Effector memory CD8-positive, alpha-beta T cell (primary cell): ENCODE data around the gene FRMD3.

Source experiments
- ATAC-seq: fragments of 150-1000 bp; cut with Tn5 transposase; replicated peaks from 2 replicates; pipeline ENCODE4 v1.10.0; 2021; ENCODE audit warnings: mild to moderate bottlenecking, moderate library complexity
- DNase-seq, 3 experiments: peaks; one replicate each; pipeline ENCODE4 v3.0.0; 2021
- H3K27ac Mint-ChIP-seq, 2 donors: one replicate each; pipeline ENCODE4 v1.8.0; 2022; ENCODE audit warnings: mild to moderate bottlenecking in 2 of 2, mixed read lengths in 2 of 2, moderate library complexity in 2 of 2
- H3K27me3 Mint-ChIP-seq, 2 donors: one replicate each; pipeline ENCODE4 v1.8.0; 2022; ENCODE audit warnings: mixed read lengths in 2 of 2
- H3K36me3 Mint-ChIP-seq: one replicate; pipeline ENCODE4 v1.8.0; 2022; ENCODE audit warnings: mild to moderate bottlenecking, moderate library complexity, mixed read lengths; ENCODE audit not compliant: insufficient read depth
- H3K4me1 Mint-ChIP-seq, 2 donors: one replicate each; pipeline ENCODE4 v1.8.0; 2022; ENCODE audit warnings: low read depth in 2 of 2, mixed read lengths in 2 of 2
- H3K4me3 Mint-ChIP-seq, 2 donors: one replicate each; pipeline ENCODE4 v1.8.0; 2022; ENCODE audit warnings: mild to moderate bottlenecking in 2 of 2, mixed read lengths in 2 of 2, moderate library complexity in 2 of 2
- H3K9me3 Mint-ChIP-seq, 2 donors: one replicate each; pipeline ENCODE4 v1.8.0; 2022; ENCODE audit warnings: mixed read lengths in 2 of 2

The FRMD3 gene

GRCh38 chr9:83457005-83457404, 81.2 kb downstream of the FRMD3 start:
- no peak overlapping the region for H3K27ac Mint-ChIP-seq
- DNase-seq (no peak), ATAC-seq (no peak)
- no peaks in the 10 kb centered on the region for H3K36me3 Mint-ChIP-seq
- no peak overlapping the region for H3K4me3 Mint-ChIP-seq
- H3K9me3 Mint-ChIP-seq, result peaks cover 2 to 5% of the 10 kb centered on the region in 2 donors
- no peaks in the 10 kb centered on the region for H3K27me3 Mint-ChIP-seq
- H3K4me1 Mint-ChIP-seq, result no peaks in the 10 kb centered on the region

- Mint-ChIP-seq H3K27ac (no peak overlapping the region), H3K4me3 (no peak overlapping the region), H3K36me3 (no peaks in the 10 kb centered on the region), H3K4me1 (no peaks in the 10 kb centered on the region), H3K9me3 (peaks cover 2 to 3% of the 10 kb centered on the region in 2 donors), H3K27me3 (no peaks in the 10 kb centered on the region)
- DNase-seq, result no peak
- ATAC-seq, result no peak
These were observed 82.0 kb downstream of the FRMD3 start for GRCh38 chr9:83456226-83456625.

- no peak overlapping the region for H3K4me3 Mint-ChIP-seq
- peaks cover 0 to 2% of the 10 kb centered on the region in 2 donors for H3K9me3 Mint-ChIP-seq
- no peaks in the 10 kb centered on the region for H3K36me3 Mint-ChIP-seq
- no peaks in the 10 kb centered on the region for H3K27me3 Mint-ChIP-seq
- no peak overlapping the region for H3K27ac Mint-ChIP-seq
- DNase-seq (no peak), ATAC-seq (no peak)
- no peaks in the 10 kb centered on the region for H3K4me1 Mint-ChIP-seq
These were observed 84.1 kb downstream of the FRMD3 start for GRCh38 chr9:83454076-83454475.

- ATAC-seq, result no peak
- Mint-ChIP-seq H3K9me3 (peaks cover 0 to 2% of the 10 kb centered on the region in 2 donors), H3K4me3 (no peak overlapping the region), H3K36me3 (no peaks in the 10 kb centered on the region), H3K27ac (no peak overlapping the region), H3K4me1 (no peaks in the 10 kb centered on the region), H3K27me3 (no peaks in the 10 kb centered on the region)
- DNase-seq, result no peak
These were observed 86.9 kb downstream of the FRMD3 start for GRCh38 chr9:83451308-83451707.

GRCh38 chr9:83449983-83450382, 88.2 kb downstream of the FRMD3 start:
- H3K27me3 Mint-ChIP-seq, result no peaks in the 10 kb centered on the region
- no peaks in the 10 kb centered on the region for H3K36me3 Mint-ChIP-seq
- no peak overlapping the region for H3K4me3 Mint-ChIP-seq
- ATAC-seq, result no peak
- no peaks in the 10 kb centered on the region for H3K4me1 Mint-ChIP-seq
- no peak overlapping the region for H3K27ac Mint-ChIP-seq
- no peaks in the 10 kb centered on the region for H3K9me3 Mint-ChIP-seq
- no peak for DNase-seq

- no peak overlapping the region for H3K27ac Mint-ChIP-seq
- H3K27me3 Mint-ChIP-seq, result no peaks in the 10 kb centered on the region
- ATAC-seq (no peak), DNase-seq (no peak)
- H3K9me3 Mint-ChIP-seq, result no peaks in the 10 kb centered on the region
- no peaks in the 10 kb centered on the region for H3K36me3 Mint-ChIP-seq
- no peak overlapping the region for H3K4me3 Mint-ChIP-seq
- no peaks in the 10 kb centered on the region for H3K4me1 Mint-ChIP-seq
These were observed 89.0 kb downstream of the FRMD3 start for GRCh38 chr9:83449166-83449565.

- Mint-ChIP-seq H3K27me3 (no peaks in the 10 kb centered on the region), H3K9me3 (peaks cover 0 to under 1% of the 10 kb centered on the region in 2 donors), H3K27ac (no peak overlapping the region), H3K4me1 (no peaks in the 10 kb centered on the region), H3K4me3 (no peak overlapping the region), H3K36me3 (no peaks in the 10 kb centered on the region)
- DNase-seq, result no peak
- ATAC-seq, result no peak
These were observed 89.6 kb downstream of the FRMD3 start for GRCh38 chr9:83448626-83449025.

GRCh38 chr9:83447351-83447750, 90.8 kb downstream of the FRMD3 start:
- H3K27me3 Mint-ChIP-seq, result no peaks in the 10 kb centered on the region
- H3K4me3 Mint-ChIP-seq, result no peak overlapping the region
- peaks cover 0 to 1% of the 10 kb centered on the region in 2 donors for H3K9me3 Mint-ChIP-seq
- H3K36me3 Mint-ChIP-seq, result no peaks in the 10 kb centered on the region
- ATAC-seq, result no peak
- no peak for DNase-seq
- H3K27ac Mint-ChIP-seq, result no peak overlapping the region
- H3K4me1 Mint-ChIP-seq, result no peaks in the 10 kb centered on the region

- H3K4me3 Mint-ChIP-seq, result no peak overlapping the region
- H3K4me1 Mint-ChIP-seq, result no peaks in the 10 kb centered on the region
- no peak for DNase-seq
- H3K27ac Mint-ChIP-seq, result no peak overlapping the region
- peaks cover 0 to 1% of the 10 kb centered on the region in 2 donors for H3K9me3 Mint-ChIP-seq
- no peak for ATAC-seq
- no peaks in the 10 kb centered on the region for H3K36me3 Mint-ChIP-seq
- no peaks in the 10 kb centered on the region for H3K27me3 Mint-ChIP-seq
These were observed 92.4 kb downstream of the FRMD3 start for GRCh38 chr9:83445703-83446265.

GRCh38 chr9:83444110-83444509, 94.1 kb downstream of the FRMD3 start:
- Mint-ChIP-seq H3K27ac (no peak overlapping the region), H3K9me3 (peaks cover 0 to 1% of the 10 kb centered on the region in 2 donors), H3K27me3 (no peaks in the 10 kb centered on the region), H3K4me3 (no peak overlapping the region), H3K4me1 (no peaks in the 10 kb centered on the region), H3K36me3 (no peaks in the 10 kb centered on the region)
- DNase-seq, result no peak
- no peak for ATAC-seq

- H3K4me1 Mint-ChIP-seq, result no peaks in the 10 kb centered on the region
- no peak overlapping the region for H3K27ac Mint-ChIP-seq
- peaks cover 0 to 1% of the 10 kb centered on the region in 2 donors for H3K9me3 Mint-ChIP-seq
- no peaks in the 10 kb centered on the region for H3K27me3 Mint-ChIP-seq
- no peaks in the 10 kb centered on the region for H3K36me3 Mint-ChIP-seq
- no peak for DNase-seq
- H3K4me3 Mint-ChIP-seq, result no peak overlapping the region
- no peak for ATAC-seq
These were observed 96.8 kb downstream of the FRMD3 start for GRCh38 chr9:83441390-83441789.

GRCh38 chr9:83440641-83441040, 97.6 kb downstream of the FRMD3 start:
- H3K27me3 Mint-ChIP-seq, result no peaks in the 10 kb centered on the region

GRCh38 chr9:83435301-83435700, 102.9 kb downstream of the FRMD3 start:
- Mint-ChIP-seq H3K27me3 (no peaks in the 10 kb centered on the region), H3K9me3 (no peaks in the 10 kb centered on the region), H3K27ac (no peak overlapping the region), H3K36me3 (no peaks in the 10 kb centered on the region), H3K4me1 (no peaks in the 10 kb centered on the region), H3K4me3 (no peak overlapping the region)
- no peak for ATAC-seq
- no peak for DNase-seq

More at GRCh38 chr9:83440641-83441040, 97.6 kb downstream of the FRMD3 start:
- peaks cover 0 to 1% of the 10 kb centered on the region in 2 donors for H3K9me3 Mint-ChIP-seq
- H3K4me3 Mint-ChIP-seq, result no peak overlapping the region
- ATAC-seq (no peak), DNase-seq (no peak)
- H3K4me1 Mint-ChIP-seq, result no peaks in the 10 kb centered on the region
- no peak overlapping the region for H3K27ac Mint-ChIP-seq
- H3K36me3 Mint-ChIP-seq, result no peaks in the 10 kb centered on the region

GRCh38 chr9:83434254-83434653, 103.9 kb downstream of the FRMD3 start:
- H3K4me3 Mint-ChIP-seq, result no peak overlapping the region
- no peak for DNase-seq
- no peaks in the 10 kb centered on the region for H3K36me3 Mint-ChIP-seq
- no peaks in the 10 kb centered on the region for H3K9me3 Mint-ChIP-seq
- no peaks in the 10 kb centered on the region for H3K27me3 Mint-ChIP-seq
- no peak overlapping the region for H3K27ac Mint-ChIP-seq
- no peaks in the 10 kb centered on the region for H3K4me1 Mint-ChIP-seq
- no peak for ATAC-seq

GRCh38 chr9:83433846-83434245, 104.4 kb downstream of the FRMD3 start:
- no peak overlapping the region for H3K27ac Mint-ChIP-seq
- no peak overlapping the region for H3K4me3 Mint-ChIP-seq
- ATAC-seq (no peak), DNase-seq (no peak)
- H3K36me3 Mint-ChIP-seq, result no peaks in the 10 kb centered on the region
- H3K4me1 Mint-ChIP-seq, result no peaks in the 10 kb centered on the region
- no peaks in the 10 kb centered on the region for H3K27me3 Mint-ChIP-seq
- no peaks in the 10 kb centered on the region for H3K9me3 Mint-ChIP-seq
